GM21526 (cell line): ENCODE results near the gene TSPAN4.

Experiments used
- ATAC-seq: cut with Tn5 transposase; IDR thresholded peaks from one replicate; pipeline ENCODE4 v1.9.1; 2021; ENCODE audit warnings: moderate library complexity; ENCODE audit not compliant: unreplicated experiment, low FRiP score

The TSPAN4 gene, protein sequence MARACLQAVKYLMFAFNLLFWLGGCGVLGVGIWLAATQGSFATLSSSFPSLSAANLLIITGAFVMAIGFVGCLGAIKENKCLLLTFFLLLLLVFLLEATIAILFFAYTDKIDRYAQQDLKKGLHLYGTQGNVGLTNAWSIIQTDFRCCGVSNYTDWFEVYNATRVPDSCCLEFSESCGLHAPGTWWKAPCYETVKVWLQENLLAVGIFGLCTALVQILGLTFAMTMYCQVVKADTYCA

DNA sequence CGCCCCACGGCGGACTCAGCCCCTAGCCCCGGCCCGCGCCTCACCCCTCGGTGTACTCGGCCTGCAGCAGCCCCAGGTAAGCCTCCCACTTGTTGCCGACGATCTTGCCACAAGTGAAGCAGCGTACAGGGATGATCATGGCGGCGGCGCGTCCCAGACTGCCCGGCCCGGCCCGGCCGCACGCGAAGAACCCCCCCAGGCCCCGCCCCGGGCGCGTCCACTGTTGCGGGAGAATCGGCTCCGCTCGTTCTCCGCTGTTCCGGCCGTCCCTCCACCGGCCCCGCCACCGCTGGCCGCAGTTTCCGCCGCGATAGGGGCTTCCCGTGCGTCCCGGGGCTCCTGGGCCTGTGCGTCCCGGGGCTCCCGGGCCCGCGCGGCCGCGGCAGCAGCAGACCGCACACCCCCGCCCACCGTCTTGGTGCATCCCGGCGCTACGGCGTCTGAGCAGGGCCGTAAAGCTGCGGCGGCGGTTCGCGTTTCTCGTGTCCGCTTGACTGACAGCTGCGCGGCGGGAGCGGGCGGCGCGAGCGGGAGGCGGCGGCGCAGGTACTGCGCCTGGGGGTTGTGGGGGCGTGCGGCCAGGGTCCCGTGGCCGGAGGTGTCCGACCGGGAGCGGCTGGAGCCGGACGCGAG is at the start of gene TSPAN4, which contains the start of gene POLR2L:
Gene TSPAN4, plus strand, starts transcription at position 483 of the 633 bp plus-strand sequence. CDS start 7,453 bp downstream, outside the sequence.
Gene POLR2L, minus strand, starts transcription at position 160 of the 633 bp plus-strand sequence. Its CDS starts 21 bp downstream, at position 139.
- peak; percentile 55 for ATAC-seq

DNA sequence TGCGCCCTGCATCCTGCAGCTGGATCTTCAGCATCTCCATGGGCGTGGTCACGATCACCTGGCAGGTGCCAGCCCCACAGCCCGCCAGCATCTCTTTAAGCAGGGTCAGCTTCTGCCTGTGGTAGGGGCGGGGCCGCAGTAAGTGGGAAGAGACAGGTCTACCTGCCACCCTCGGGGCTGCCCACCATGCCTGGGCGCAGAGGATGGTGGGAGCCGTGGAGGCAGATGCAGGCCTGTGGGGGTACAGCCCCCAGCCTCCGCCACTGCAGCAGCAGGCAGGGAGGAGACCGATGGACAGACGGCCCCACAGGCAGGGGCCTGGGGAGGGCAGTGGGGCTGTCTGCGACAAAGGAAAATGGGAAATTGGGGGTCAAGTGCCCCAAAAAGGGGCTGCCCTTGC is 49.8 kb upstream of the TSPAN4 start:
- ATAC-seq: no peak

DNA sequence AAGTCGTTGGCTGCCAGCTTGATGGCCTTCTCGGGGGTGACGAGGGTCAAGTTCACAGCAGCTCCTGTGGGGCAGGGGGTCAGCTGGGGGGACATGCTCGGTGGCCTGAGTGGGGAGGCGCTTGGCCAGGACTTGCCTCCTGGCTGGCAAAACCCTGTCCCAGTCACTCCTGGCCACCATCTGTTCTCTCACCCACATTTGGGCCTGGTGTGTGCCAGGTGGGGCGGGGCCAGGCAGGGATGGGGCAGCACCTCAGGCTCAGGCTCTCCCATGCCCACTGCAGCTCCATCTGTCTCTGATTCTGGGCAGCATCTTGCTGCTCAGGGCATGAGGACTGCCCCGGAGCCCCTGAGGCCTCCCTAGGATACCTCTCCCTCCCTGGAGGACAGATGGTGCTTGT is 49.1 kb upstream of the TSPAN4 start:
- no peak for ATAC-seq

DNA sequence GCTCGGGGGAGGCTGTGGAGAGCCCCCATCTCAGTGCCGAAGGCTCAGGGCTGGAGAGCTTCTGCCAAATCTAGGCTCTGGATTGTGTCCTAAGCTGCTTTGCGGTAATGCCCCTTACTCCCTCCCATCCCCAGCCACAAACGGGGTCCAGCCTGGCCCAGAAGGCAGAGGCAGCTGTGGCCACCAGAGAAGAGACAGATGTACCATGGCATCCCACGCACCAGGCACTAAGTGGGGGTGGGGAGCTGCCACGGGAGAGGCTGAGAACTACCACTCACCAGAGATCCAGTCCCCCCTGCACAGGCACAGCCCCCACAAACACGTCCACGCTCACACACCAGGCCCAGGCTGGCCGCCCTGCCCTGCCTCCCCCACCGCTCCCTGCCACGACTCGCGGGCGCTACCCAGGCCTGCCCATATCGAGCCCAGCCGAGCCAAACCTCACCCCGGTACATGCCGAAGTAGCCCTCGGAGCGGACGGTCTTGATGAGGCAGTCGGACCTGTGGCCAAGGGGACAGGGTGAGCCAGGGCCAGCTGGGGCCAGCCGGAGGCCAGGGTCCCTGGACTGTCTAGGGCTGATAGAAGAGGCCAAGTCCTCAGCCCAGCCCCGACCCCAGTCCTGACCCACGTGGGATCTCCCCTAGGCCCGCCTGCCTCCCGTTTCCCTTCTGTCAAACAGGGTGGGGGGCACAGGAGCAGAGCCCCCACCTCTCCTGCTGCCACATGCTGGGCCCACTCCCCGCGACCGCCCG is 48.5 kb upstream of the TSPAN4 start:
- ATAC-seq: no peak

DNA sequence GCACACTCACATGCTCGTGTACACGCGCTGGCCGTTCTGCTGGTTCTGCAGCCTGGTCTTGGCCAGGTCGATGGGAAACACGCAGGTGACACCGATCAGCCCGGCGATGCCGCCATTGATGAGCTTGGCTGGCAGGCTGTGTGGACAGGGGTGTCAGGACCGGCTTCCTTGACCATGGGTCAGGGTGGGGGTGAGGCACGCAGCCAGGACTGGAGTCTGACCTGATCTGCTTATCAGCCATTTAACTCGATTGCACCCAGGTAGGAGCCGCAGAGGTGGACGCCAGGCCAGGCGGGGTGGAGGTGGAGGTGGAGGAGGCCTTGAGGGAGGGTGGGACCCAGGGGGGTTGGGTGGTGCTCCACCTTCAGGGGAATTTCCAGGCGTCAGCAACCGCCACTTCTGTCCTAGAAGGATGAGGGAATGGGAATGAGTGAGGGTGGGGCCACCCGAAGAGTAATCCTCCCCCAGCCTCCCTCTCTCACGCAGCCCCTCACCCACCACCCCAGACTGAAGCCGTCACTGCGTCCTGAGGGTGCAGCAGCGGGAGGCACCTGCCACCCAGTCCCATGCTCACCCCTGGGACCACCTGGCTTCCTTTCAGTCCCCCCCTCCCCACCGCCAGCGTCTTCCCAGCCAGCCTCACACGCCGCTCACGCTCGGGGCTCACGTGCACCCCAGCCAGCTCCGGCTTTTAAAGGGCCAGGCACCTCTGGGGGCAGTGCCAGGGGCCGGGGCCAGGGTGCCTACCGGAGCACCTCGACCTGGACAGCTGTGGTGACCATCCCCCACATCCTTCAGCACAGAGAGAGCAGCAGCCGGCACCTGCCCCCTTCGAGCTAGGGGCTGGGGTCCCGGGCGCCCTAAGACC is 47.7 kb upstream of the TSPAN4 start:
- ATAC-seq: no peak

DNA sequence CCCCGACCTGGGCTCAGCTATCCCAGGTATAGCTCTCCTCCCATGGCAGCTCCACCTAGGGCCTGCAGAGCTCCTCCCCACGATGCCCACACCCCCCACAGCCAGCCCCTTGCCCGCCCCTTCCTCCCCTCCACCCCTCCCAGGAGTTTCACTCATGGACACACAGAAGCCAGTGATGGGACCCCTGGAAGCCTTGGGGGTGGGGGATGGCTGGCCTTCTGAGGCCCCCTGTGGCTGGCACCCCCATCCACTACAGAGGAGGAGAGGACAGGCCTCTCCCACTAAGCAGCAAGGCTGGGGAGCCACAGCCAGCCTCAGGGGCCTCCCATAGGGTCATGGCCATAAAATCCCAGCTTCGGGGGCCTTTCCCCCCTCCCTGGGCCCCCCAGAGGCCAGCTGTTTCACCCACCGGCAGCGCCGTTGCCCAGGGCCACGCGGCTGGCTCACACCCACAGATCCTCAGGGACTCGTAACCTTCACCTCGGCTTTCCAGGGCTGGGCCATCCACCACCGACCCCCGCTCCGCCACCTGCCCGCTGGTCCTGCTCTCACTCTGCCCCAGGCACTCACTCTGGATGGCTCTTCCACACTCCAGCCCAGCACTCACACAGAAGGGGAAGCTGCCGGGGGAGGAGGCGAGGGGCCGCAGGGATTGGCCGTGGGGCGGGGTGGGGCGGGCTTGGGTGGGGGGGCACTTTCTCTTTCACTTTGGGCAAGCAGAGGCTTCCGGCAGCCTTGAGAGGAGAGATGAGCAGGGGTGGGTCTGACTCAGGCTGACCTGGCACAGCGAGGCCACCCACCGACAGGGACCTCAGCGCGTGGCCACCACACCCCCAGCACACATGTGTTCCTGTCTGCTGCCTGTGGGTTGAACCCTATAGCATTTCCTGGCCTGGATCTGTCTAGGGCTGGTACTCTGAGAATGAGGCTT is 46.8 kb upstream of the TSPAN4 start:
- no peak for ATAC-seq

DNA sequence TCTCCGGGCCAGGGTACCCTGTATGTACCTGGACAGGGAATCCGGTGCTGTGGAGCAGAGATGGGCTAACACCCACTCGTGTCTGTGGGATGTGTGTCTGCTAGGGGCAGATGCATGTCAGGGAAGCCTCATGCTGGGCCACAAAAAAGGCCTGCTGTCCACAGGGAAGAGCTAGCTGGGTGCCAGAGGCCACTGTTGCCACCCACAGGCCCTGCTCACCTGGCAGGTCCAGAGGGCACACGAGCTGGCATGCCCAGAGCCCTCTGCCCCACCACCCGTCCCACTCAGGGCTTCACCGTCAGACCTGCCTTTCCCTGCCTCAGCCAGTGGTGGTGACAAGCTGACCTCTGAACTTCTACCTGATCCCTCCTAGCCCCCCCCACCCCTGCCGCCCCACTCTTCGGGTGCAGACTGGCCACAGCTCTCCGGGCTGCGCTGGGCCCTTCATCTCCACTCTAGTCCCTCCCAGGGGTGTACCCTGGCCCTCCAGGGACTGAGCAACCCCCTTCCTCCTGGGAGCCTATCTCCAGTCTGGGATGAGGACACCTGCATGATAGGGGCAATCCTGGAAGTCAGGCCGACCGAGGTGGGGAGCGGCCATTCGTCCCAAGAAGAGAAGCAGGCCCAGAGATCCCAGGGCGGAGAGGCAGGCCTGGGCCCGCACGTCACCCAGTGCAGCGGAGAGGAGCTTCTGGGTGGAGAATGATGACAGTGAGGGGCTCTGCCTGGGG is 45.9 kb upstream of the TSPAN4 start:
- no peak for ATAC-seq

DNA sequence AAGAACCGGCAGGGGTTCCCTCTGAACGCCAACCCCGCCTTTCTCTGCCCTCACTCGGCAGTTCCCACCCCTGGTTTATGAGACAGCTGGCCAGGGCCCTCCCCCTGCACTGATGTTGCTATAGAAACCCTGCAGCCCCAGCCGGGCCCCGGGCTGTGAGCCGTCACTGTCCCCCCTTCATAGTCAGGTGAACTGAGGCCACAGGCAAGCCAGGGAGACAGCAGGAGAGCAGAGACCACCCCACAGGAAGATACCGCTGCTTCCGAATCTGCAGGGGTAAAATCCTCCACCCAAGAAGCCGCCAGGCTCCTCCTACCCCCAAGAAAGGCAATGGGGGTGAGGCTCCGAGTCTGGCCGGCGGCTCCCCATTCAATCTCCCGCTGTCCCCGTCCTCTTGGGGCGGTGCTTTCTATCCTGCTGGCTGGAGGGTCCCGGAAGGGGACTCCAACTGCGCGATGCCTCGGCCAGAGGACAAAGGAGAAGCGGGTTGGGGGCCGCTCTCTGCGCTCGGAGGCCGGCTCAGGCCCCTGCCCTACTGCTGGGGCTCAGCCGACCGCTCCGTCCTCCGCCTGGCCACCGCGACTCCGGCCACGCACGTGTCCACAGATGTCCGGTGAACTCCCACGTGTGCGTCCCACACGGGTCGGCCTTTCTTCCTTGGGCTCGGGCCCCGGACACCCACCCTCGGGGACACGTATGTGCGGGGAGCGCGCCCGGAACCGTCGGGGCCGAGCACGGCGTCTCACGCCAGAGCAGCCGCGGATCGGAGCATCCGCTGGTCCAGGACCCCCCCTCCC is 45.2 kb upstream of the TSPAN4 start:
- peak; percentile 36 for ATAC-seq

DNA sequence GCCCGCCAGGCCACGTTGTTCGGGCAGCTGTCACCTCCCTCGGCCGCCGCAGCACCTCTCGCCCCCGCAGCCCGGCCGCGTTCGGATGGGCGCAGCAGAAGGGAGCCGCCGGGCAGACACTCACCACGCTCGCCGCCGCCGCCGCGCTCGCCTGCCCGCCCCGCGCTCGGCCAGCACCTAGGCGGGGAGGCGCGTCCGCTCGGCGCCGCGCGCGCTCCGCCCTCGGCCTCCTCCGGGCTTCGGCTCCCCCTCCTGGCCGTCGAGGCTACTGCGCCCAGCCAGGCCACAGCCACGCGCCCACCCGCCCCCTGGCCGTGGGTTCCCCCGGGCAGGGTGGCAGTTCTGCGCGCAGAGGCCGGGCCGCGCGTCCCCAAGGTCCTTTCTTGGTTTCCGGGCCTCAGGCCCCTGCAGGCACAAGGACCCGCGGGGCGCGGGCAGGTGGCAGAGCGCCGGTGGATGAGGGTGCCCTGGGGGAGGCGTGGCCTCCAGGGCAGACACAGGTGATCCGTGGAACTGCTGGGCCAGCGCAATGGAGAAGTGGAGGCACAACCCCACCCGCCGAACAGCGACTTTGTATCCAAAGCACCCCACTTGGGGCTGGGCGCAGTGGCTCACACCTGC is 44.4 kb upstream of the TSPAN4 start, which contains the start of gene SLC25A22:
Gene SLC25A22, minus strand, starts transcription at position 189 of the 621 bp plus-strand sequence. CDS start 3,275 bp downstream, outside the sequence.
- ATAC-seq: peak; percentile 55

DNA sequence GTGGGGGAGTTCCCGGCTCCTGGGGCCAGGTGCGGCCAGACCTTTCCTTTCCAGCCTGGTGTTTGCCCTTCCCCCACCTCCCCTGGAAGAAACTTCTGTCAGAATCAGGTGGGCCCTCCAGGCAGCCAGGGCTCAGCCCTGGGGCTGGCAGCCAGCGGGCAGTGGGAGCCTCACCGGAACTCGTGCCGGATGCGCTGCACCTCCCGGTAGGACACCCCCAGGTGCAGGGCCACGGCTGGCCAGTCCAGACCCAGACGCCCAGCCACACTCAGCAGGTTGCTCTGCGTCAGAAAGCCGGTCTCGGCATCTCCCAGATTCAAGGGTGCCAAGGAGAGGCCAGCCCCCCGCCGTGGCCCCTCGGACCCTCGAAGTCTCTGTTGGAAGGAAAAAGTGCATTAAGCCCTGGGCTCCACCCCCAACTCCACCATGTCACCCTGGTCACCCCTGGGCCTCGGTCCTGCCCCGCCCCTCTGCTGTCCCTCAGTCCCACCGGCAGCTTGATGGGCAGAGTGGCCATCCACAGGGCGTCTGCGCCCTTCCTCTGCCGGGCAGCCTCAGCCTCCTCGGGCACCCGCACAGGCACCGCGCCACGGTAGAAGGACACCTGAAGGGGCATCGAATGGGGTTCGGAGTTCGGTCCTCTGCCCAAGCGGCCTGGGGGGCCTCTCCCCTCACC is 42.9 kb upstream of the TSPAN4 start:
- ATAC-seq: no peak

DNA sequence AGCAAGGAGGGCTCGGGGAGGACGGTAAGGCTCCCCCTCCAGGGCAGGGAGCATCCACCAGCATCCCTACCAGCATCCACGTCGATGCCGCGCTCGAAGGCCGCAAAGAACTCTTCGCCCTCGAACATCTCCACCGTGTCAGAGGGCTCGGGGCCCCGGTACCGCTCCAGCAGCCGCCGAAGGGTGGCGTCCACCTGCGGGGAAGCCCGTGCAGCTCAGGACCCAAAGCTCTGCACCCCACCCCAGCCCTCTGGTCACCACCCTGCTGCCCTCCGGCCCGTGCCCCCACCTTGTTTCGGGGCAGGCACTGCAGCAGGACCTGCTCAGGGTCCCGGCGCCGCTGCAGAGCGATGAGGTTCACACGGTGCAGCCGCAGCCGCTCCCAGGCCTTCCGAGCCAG is 42.2 kb upstream of the TSPAN4 start:
- no peak for ATAC-seq

DNA sequence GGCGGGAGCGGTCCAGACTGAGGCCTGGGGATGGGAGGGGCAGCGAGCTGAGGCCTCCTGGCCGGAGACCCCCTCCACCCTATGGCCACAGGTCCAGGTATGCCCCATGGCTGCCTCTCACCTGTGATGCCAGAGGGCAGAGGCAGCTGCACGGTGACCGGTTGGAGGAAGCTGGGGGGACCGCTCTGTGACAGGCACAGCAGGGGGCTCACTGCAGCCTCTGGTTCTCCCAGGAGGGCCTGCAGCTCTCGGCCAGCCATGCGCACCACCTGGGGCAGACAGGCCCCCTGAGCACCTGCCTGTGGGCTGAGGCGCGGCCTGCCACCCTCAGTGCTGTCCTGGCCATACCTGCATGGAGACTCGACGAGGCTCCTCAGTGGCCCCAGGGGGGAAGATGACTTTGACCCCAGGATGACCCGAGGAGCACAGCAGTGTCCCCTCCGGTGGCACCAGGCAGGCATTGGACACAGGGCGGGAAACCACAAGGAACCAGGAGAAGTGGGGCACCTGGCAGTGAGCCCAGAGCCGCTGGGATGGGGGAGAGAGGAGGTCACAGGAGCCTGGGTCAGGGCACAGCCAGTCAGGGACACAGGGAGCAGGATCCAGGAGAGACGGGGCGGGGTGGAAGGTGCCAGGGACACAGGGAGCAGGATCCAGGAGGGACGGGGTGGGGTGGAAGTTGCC is 41.4 kb upstream of the TSPAN4 start:
- no peak for ATAC-seq

DNA sequence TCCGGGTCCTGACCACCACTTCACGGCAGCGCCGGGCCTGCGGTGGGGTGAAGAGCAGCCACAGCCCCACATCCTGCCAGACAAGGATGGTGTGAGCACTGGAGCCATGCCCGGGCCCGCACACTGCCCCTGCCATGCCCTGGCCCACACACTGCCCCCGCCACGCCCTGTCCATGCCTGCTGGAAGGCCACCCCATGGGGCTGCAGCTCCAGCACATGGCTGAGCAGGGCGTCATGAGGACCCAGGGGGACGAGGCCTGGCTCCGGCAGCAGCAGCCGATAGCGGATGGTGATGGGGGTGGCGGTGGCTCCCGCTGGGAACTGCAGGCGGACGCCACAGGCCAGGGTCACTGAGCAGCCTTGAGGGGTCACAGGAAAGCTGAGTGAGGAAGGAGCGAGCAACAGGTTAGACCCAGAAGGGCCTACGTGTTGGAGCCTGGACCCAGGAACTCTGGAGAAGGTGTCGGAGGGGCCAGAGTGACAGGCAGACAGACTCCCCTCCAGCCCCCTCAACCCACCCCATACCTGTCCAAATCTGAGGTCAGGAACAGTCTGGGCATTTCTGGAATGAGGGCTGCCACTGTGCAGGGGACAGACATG is 40.5 kb upstream of the TSPAN4 start:
- ATAC-seq: no peak

DNA sequence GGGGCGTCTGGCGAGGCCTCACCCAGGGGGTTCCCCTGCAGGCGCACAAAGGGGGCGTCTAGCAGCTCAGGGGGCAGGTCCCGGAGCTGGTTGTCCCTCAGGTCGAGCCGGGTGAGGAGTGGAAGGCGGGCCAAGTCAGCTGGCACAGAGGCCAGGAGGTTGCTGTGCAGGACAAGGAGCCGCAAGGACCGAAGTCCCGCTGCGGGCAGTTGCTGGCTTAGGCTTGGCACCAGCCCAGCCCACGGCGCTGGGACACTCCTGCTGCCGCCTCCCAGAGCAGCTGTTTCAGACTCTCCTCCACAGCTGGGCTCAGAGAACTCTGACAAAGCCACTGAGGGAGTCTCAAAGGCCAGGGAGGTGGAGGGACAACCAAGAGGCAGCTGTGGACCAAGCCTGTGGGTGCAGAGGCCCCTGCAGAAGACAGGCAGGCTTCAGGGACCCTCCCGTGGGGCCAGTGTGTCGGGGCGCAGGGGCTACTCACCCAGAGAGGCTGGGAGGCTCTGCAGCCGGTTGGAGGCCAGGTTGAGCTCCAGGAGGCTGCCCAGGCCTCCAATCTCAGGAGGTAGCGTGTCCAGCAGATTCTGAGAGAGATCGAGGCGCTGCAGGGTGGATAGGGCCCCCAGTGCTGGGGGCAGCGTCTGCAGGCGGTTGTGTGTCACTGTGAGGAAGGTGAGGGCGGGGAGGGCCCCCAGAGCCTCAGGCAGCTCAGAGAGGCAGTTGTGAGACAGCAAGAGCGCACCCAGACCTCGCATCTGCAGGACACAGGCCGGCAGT is 39.8 kb upstream of the TSPAN4 start:
- no peak for ATAC-seq

DNA sequence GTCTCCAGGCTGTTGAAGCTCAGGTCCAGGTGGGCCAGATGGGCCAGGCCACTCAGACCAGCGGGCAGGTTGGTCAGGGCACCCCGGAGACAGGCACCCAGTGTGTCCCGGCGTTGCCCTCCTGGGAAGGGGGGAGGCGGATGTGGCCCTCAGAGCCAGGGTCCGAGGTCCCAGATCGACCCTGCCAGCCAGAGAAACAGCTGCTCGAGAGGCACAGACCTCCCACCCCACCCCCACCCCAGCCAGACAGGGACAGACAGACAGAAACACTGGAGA is 39.2 kb upstream of the TSPAN4 start:
- no peak for ATAC-seq
